IMR-90 (cell line): Measurements from ENCODE around the gene NACC2. TPM values are rescaled to one million over a fixed set of nuclear protein-coding genes. Genes with fewer than 3 reads are reported as not detected.

ENCODE experiments used
- CHD1 ChIP-seq: IDR thresholded peaks from 2 replicates; pipeline ENCODE4 v1.6.1; 2012; ENCODE audit warnings: low read depth, low read length, improper control_type of control experiment
- MXI1 ChIP-seq: IDR thresholded peaks from 2 replicates; pipeline ENCODE4 v1.6.1; 2012; ENCODE audit warnings: low read depth, mild to moderate bottlenecking, low read length, moderate library complexity, borderline replicate concordance
- polyA plus RNA-seq, 3 experiments: library from polyadenylated mRNA; depleted of rRNA; stranded (reverse); fragments of >200 nt; gene quantifications; 2 replicates each; pipeline ENCODE4 v1.2.3, GENCODE V29; 2012; ENCODE audit warnings: low replicate concordance in 1 of 3
- total RNA-seq: library from RNA; depleted of rRNA; stranded (reverse); fragments of >200 nt; gene quantifications from 2 replicates; pipeline ENCODE4 v1.2.3, GENCODE V29; 2012
- TF ChIP-seq, protein P1 (sequence below): conservative IDR thresholded peaks from 2 replicates; pipeline ENCODE4 v1.5.1; 2012; ENCODE audit warnings: mild to moderate bottlenecking, low read depth, low read length, improper control_type of control experiment

NACC2 gene
- total and polyA plus RNA-seq, 2 of the 4 experiments (the other 2 are of a cell fraction), result 7.9 to 19.0 TPM

DNA sequence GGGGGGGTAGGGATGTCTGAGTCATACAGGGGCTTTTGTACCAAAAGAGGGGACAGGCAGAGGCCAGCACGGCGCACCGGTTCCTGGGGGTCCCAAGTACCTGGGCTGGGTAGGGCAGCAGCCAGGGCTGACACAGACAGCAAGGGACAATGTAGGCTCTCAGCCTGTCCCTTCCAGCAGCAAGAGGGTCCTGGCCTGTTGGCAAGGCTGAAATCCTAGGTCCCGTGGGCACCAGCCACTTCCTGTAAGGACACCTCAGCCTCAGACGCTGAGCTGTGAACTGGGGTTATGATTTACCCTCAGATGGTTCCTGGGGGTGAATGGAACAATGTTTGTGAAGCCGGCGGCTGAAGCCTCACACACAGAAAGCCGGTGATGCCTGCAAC, 41.3 kb downstream of the NACC2 start (continued):
- TF ChIP-seq, protein P1, sequence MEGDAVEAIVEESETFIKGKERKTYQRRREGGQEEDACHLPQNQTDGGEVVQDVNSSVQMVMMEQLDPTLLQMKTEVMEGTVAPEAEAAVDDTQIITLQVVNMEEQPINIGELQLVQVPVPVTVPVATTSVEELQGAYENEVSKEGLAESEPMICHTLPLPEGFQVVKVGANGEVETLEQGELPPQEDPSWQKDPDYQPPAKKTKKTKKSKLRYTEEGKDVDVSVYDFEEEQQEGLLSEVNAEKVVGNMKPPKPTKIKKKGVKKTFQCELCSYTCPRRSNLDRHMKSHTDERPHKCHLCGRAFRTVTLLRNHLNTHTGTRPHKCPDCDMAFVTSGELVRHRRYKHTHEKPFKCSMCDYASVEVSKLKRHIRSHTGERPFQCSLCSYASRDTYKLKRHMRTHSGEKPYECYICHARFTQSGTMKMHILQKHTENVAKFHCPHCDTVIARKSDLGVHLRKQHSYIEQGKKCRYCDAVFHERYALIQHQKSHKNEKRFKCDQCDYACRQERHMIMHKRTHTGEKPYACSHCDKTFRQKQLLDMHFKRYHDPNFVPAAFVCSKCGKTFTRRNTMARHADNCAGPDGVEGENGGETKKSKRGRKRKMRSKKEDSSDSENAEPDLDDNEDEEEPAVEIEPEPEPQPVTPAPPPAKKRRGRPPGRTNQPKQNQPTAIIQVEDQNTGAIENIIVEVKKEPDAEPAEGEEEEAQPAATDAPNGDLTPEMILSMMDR, result no peak
- no peak for TF ChIP-seq MXI1
- no peak for TF ChIP-seq CHD1
